GM12801 (cell line): ENCODE measurements around the gene ADTRP.

Source experiments
- TF ChIP-seq, protein P1 (sequence below): IDR thresholded peaks from one replicate; pipeline ENCODE4 v1.5.1; 2011; ENCODE audit warnings: control low read depth; ENCODE audit not compliant: insufficient read length; ENCODE audit errors: extremely low read depth

Gene ADTRP

DNA sequence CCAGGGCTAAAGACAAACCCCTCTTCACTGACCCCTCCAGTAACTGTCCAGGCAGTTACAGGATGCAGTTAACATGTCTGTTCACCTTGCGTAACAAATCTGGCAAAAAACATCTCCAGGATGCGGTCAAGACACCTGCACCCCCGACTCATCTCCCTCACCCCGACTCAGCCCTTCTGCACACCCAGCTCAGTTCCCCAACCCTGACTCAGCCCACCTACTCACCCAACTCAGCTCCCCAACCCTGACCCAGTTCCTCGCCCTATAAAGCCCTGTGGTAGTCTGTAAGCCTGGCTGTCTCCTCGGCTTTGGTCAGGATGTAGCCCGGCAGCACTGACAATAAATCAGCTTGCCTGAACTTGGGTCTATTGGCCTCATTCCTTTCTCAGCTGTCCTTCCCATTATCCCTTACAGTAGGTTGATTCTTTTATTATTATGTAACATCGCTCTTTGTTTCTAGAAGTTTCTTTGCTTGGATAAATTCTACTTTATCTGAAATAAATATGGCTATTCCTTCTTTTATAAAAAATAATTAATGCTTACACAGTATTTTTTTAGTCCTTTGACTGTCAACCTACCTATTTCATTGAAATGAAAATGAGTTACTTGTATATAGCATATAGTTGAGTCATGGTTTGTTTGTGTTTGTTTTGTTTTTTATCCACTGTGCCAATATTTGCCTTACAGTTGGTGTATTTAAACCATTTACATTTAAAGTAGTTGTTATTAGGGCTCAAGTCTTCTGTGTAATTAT, 12.9 kb upstream of the ADTRP start:
- TF ChIP-seq, protein P1, sequence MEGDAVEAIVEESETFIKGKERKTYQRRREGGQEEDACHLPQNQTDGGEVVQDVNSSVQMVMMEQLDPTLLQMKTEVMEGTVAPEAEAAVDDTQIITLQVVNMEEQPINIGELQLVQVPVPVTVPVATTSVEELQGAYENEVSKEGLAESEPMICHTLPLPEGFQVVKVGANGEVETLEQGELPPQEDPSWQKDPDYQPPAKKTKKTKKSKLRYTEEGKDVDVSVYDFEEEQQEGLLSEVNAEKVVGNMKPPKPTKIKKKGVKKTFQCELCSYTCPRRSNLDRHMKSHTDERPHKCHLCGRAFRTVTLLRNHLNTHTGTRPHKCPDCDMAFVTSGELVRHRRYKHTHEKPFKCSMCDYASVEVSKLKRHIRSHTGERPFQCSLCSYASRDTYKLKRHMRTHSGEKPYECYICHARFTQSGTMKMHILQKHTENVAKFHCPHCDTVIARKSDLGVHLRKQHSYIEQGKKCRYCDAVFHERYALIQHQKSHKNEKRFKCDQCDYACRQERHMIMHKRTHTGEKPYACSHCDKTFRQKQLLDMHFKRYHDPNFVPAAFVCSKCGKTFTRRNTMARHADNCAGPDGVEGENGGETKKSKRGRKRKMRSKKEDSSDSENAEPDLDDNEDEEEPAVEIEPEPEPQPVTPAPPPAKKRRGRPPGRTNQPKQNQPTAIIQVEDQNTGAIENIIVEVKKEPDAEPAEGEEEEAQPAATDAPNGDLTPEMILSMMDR, result no peak

DNA sequence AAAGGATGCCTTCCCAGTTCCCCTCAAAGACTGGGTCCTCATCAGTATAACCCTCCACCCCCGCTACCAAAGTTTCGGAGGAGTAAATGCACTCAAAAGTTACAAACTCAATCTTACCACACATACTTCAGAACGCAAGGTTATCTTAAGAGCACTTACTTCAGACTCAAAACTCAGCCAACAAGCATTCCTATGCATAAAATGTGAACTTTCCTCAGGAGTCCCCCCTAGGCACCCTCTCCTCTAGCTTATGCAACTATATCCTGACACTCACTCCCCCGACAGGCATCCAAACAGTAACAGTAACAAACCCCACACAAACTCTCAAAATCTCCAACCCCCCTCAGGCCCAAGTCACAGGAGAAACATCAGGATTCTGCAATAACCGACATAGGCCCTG, 11.1 kb upstream of the ADTRP start:
- TF ChIP-seq, protein P1, result no peak

DNA sequence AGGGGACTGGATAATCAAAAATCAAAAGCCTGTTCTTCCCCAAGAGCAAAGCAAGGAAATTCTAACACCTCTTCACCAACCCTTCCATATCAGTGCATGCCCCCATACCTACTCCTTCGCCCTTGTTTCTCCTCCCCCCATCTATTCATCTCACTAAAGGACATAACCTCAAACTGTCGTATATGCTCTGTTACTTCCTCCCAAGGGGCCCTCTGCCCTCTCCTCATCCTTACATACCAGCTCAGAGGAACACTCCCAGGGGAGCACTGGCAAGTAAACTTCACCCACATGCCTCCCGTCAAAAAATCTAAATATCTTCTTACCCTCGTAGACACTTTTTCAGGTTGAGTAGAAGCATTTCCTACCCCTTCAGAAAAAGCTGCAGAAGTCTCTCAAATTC, 9.4 kb upstream of the ADTRP start:
- TF ChIP-seq, protein P1, result no peak

DNA sequence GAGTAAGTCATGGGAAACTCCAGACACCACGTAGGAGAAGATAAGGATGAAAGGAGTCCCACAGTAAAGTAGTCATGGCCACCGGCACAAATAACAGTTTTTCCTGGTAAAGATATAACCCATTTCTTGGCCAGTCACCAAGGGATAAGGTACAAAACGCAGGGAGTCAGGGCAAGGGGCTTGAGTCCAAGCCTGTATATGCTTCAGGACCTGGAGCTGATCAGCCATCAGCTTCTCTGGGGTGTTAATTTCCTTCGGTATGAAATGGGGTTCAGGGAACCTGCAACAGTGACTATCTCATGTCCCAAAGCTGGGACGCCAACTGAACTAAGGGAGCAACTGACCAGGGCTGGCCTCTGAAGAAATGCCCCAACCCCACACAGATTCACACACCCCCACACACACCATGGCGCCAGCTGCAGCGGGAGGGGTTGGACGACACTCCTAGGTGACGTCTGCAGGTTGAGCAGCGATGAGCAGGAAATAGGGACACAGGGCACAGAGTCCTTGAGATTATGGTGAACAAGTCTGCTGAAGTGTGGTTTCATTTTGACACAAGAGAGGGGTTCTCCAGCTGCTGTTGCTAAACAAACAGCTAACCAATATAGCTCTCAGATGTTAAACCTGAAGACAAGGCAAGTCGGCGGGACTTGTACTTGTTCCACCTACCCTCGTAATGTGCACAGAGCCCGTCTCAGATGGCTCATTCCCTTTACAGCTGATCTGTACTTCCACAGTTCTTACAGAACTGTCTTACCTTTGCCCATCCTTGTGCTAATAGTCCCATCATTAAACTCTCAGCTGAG, 7.4 kb upstream of the ADTRP start:
- TF ChIP-seq, protein P1, result no peak

DNA sequence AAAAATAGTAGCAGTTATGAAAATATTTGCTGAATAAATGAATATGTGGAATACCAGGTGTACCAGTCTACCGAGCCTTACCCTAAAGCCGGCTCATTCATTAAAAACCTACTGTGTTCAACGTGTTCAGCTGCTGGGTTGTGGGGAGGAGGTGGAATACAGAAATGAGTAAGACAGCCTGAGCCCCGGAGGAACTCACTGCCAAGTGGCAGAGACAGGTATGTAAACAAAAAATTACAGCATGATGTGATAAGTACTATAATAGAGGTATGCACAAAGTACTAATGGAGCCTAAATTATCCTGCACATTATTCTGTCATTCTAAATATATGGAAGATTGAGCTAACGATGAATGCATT, 6.8 kb upstream of the ADTRP start:
- TF ChIP-seq, protein P1, result no peak

DNA sequence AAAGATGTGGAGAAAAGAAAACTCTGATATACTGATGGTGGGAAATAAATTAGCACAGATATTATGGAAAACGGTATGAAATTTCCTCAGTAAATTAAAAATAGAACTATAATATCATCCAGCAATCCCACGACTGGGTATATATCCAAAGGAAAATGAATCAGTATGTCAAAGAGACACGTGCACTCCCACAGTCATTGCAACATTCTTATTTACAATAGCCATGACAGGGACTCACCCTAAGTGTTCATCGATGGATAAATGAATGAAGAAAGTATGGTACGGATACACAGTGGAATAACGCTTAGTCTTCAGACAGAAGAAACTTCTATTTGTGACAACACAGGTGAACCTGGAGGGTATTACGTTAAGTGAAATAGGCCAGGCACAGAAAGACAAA, 5.7 kb upstream of the ADTRP start:
- TF ChIP-seq, protein P1, result no peak

DNA sequence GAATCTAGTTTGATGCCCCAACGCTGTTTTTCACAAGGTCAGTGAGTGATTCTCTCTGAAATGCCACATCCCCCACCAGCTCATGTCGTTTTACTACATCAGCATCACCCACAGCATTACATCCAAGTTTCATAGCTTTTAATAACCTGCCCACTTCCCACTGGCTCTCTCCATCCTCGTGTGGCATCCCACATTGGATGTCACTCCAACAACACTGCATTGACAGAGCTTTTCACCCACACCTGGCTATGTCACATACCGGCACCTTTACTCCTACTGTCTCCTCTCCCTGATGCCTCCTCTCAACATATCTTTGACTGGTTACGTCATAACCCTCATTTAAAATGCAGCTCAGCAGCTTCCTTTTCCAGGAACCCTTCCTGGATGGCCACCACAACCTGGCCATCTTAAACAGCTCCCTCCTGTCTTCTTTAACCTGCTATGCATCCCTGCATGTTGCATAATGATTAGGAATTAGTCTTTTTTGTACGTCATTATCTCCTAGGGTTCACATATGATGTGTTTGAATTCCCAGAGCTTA, 5.0 kb upstream of the ADTRP start:
- TF ChIP-seq, protein P1, result no peak
